Lower leg skin (tissue), 4 donors: ENCODE results near the gene SPHKAP. TPM values are rescaled to one million over a fixed set of nuclear protein-coding genes. Genes with fewer than 3 reads are reported as not detected.

Experiments
- DNase-seq, 2 donors: peaks; one replicate each; pipeline ENCODE4 v3.0.0-alpha.2; 2019; ENCODE audit warnings: low spot score in 2 of 2
- H3K4me3 ChIP-seq: fragments of 200-600 bp; sonication (generic); 2 replicates; pipeline ENCODE4 v1.5.1; 2017; ENCODE audit warnings: mild to moderate bottlenecking, low read depth; ENCODE audit not compliant: poor library complexity, severe bottlenecking
- POLR2A ChIP-seq, 2 donors: fragments of 450-650 bp; IDR thresholded peaks; one replicate each; pipeline ENCODE4 v1.6.1; 2016 to 2017; ENCODE audit warnings: antibody characterized with exemption in 2 of 2, mild to moderate bottlenecking in 1 of 2, moderate library complexity in 1 of 2
- WGBS, 2 donors: methylation state at CpG; one replicate each; pipeline ENCODE4 v1.1.5; 2018; 5-methylcytosine and 5-hydroxymethylcytosine counted together
- intact Hi-C: fragments of 100-400 bp; cut with DNase I; formaldehyde crosslinking; loops from one replicate; pipeline ENCODE4 v1.15.0; 2023; ENCODE audit warnings: low total_unique reads
- total RNA-seq, 4 donors: library from RNA; depleted of rRNA; stranded (reverse); fragments of >200 nt; gene quantifications; one replicate each; pipeline ENCODE4 v1.1.0, GENCODE V29; 2016
- TF ChIP-seq, protein P1 (sequence below), 3 donors: fragments of 450-650 bp; IDR thresholded peaks; one replicate each; pipeline ENCODE4 v1.5.1; 2016; ENCODE audit warnings: antibody characterized with exemption in 3 of 3, mild to moderate bottlenecking in 3 of 3, moderate library complexity in 2 of 3

SPHKAP gene
- total RNA-seq, 4 donors from 2014 or later, result 0.05 to 0.49 (median 0.18) TPM

DNA sequence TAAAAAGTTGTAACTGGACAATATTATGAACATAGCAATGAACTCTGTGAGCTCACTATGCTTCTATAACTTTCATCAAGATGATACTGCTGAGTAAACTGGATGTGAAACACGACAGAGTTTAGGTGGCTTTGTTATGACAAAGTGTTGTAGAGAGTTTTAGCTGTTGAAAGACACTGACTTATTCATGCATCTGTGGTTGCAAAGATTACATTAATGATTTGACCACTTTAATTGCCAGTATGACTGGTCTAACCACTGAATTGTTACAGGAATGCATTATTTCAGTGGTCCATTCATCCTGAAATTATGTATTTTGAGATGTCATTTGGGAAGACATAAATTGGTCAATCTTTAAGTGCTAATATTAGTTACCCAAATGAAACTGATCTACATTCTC lies 117.9 kb downstream of the SPHKAP start:
- intact Hi-C loops, result no loop called here
- no peak for DNase-seq
- WGBS, 2 donors, result 56 to 69% methylated on average over 1 of the region's 1 CpG
- H3K4me3 ChIP-seq, result no peak overlapping the region
- no peak for TF ChIP-seq POLR2A (IDR thresholded peaks at IDR 0.05)
- TF ChIP-seq, protein P1, sequence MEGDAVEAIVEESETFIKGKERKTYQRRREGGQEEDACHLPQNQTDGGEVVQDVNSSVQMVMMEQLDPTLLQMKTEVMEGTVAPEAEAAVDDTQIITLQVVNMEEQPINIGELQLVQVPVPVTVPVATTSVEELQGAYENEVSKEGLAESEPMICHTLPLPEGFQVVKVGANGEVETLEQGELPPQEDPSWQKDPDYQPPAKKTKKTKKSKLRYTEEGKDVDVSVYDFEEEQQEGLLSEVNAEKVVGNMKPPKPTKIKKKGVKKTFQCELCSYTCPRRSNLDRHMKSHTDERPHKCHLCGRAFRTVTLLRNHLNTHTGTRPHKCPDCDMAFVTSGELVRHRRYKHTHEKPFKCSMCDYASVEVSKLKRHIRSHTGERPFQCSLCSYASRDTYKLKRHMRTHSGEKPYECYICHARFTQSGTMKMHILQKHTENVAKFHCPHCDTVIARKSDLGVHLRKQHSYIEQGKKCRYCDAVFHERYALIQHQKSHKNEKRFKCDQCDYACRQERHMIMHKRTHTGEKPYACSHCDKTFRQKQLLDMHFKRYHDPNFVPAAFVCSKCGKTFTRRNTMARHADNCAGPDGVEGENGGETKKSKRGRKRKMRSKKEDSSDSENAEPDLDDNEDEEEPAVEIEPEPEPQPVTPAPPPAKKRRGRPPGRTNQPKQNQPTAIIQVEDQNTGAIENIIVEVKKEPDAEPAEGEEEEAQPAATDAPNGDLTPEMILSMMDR (IDR thresholded peaks at IDR 0.05), result no peak

DNA sequence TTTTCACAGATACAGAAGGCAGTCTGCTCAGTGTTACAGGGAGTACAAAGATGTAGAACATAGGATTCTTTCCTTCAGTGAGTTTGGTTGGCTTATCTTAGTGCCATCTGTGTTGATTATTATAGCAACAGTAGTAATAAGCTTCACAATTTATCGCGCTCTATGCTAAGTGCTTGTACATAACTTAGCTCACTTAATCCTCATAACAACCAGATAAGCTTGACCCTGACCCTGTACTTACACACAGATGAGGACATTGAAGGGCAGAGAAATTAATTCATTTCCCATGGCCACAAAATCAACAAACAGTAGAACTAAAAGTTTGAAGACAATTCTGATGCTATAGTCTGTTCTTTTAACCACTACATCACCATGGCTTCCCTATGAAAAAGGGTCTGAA lies 121.8 kb downstream of the SPHKAP start:
- intact Hi-C loops, result no loop called here
- TF ChIP-seq, protein P1 (IDR thresholded peaks at IDR 0.05), result no peak
- TF ChIP-seq POLR2A (IDR thresholded peaks at IDR 0.05), result no peak
- DNase-seq, result no peak
- no peak overlapping the region for H3K4me3 ChIP-seq
- 94 to 99% methylated on average over 2 of the region's 2 CpGs for WGBS, 2 donors

DNA sequence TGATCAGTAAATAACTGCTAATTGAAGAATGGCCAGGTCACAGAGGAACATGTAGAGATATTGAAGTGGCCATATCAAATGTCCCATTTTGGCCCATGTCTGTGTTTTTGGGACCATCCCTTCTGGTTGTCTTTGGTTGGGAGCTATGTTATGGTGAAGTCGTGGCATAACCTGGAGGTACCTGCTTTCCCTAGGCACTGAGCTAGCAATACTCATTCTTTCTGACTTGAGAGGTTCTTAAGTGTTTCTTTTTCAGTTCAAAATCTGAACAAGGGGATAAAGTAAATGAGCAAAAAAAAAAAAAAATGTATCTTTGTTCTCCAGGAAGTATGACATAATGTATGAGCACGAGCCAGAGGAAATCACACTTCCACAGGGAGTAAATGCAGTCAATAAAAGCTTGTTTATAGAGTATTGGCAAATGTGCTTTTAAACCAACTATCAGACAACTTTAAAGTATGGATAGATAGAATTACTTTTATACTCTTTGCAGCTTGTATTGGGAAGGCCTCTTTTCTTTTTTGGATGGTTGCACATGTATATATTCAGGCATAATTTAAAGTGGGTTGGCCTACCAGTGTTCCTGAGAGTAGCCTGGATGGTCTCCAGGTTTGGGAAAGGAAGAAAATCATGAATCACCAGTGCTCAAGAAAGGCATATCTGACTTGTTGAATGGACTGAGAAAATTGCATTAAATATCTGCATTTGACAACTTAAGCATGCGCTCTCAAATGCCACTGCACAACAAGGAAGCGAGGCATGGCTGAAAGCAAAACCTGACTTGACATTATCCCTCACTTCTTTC lies 125.0 kb downstream of the SPHKAP start:
- TF ChIP-seq POLR2A (IDR thresholded peaks at IDR 0.05), result no peak
- TF ChIP-seq, protein P1 (IDR thresholded peaks at IDR 0.05), result no peak

DNA sequence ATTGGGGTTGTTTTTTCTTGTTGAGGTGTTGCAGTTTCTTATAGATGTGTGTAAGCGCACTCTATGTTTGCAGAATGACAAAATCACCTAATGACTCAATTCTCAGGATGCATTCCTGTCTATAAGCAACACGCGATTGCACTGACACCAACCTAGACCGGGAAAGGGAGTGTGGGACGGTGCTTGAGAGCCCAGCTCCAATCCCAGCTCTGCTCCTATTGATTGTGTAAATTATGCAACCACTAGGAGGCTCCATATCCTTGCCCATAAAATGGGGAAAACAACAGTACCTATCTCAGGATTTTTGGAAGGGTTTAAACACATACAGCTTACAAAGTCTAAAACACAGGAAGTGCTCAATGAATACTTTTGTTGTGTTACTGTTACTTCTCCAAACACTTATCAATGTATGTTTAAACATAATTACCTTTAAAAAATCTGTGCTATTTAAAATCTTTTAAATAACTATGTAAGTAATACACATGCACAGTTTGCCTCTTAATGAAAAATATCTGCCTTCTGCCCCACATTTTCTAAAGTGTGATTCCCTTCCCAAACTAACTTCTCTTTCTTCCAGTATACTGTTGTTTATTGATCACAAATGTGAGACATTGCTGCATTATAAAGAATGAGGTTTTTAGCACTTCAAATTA lies 132.5 kb downstream of the SPHKAP start:
- WGBS, 2 donors, result 19 to 21% methylated on average over 5 of the region's 5 CpGs
- TF ChIP-seq, protein P1 (IDR thresholded peaks at IDR 0.05), result no peak
- TF ChIP-seq POLR2A (IDR thresholded peaks at IDR 0.05), result no peak
- H3K4me3 ChIP-seq, result no peak overlapping the region
- DNase-seq, result no peak
- intact Hi-C loops, result no loop called here

More for the DNA sequence above, 125.0 kb downstream of the SPHKAP start:
- DNase-seq, result no peak
- 68 to 71% methylated on average over 4 of the region's 4 CpGs for WGBS, 2 donors
- no peak overlapping the region for H3K4me3 ChIP-seq
- intact Hi-C loops, result no loop called here

DNA sequence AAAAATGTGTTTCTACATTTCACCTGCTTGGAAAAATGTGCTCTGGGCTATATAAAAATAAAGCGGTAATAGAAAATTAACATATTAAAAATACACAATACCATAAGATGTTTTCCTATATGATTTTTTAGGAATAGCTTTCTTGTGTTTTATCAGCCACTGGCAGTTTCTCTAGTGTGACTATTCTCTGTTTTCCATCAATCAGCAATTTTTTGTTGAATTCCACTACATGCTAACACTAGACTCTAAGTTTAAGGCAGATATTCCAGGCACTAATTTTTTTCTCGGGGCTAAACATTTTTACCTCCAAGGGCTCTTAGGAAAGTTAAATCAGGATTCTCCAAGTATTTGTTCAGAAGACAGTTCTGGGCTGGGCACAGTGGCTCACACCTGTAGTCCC lies 140.5 kb downstream of the SPHKAP start:
- WGBS, 2 donors, result 86 to 95% methylated on average over 2 of the region's 2 CpGs
- intact Hi-C loops, result no loop called here
- H3K4me3 ChIP-seq, result no peak overlapping the region
- TF ChIP-seq, protein P1 (IDR thresholded peaks at IDR 0.05), result no peak
- no peak for DNase-seq
